Activated T-cell treated with anti-CD3 and anti-CD28 coated beads for 1 hour (primary cell): ENCODE results near the gene ZNF45.
"Not testable (repeated sequence)": the region's sequence is repeated elsewhere in the genome, so short reads cannot be mapped to it uniquely, and the experiment has no call there.

Experiments used
- DNase-seq: peaks from one replicate; pipeline ENCODE4 v3.0.0-alpha.2; 2020; ENCODE audit warnings: low read depth

Gene ZNF45

DNA sequence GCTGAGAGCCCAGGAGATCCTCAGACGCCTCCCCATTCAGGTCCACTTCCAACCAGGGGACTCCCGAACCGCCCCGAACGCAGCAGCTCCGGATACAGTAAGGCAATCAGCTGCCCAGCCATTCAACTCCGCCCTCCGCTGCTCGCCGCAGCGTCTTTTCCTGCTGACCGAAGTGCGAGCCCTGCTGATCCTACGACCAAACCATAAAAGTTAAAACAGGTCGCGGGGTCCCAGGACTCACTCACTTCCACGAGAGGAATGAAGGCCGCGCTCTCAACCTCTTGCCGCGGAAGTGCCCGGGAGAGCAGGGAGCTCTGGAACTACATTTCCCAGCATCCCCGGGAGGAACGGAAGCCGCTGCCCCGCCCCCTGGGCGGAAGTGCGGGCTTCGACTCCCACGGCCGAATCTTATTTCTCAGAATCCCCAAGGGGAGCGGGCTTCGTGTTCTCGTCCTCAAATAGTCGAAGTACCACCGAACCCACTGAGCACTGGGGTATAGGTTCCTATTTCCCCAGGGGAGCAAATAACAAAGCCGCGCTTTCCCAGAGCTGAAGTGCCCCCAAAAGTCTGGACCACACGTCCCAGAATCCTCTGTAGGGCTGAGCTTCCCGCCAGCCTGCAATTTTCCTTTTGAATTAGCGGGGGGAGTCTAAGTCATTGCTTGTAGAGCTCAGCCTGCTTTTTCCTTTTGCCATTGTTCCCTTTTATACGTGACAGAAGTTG is at the start of gene ZNF45:
ZNF45 (minus strand) TSS at position 298 of the 724 bp plus-strand sequence. CDS start 13,097 bp downstream, outside the sequence.
- DNase-seq: peak; percentile 79

- no peak for DNase-seq
Observed at GRCh38 chr19:43984687-43985000, 49.6 kb upstream of the ZNF45 start.

GRCh38 chr19:43983912-43984686 is 49.0 kb upstream of the ZNF45 start, which contains the start of gene ZNF155:
Gene ZNF155 (plus strand): TSS chr19:43984188. CDS start chr19:43988544, 4,356 bp downstream.
- peak; percentile 46 for DNase-seq

DNA sequence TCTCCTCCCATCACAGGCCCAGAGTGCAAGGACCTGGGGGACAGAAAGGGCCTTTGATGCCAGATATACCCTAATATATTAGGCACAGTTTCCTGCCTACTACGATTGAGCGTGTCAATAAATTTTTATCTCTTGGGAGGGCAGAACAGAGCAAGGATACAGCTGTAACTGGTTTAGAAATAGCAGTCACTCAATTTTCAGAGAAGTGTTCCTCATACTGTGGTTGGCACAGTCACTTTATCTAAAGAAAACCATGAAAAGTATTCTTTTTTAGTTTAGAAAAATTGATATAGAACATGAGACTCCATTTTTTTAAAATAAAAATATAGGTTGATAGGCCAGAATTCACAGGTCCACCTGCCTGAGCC is 48.4 kb upstream of the ZNF45 start:
- no peak for DNase-seq

DNA sequence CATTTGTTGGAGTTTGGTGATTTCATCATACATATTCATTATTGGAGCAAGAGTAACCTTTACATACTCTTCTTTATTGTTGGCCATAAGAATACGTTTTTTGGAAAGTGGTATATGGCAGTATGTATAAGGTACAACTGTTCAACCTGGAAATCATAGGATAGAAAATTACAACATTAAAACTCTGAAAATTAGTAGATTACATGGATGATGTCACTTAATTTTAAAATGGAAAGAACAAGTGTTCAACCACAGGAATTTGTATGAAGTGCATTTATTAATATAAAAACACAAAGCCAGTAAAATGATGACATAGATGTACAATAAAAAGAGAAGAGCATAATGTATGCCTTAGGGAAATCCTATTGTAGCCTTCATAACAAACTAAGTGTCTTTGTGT is 41.6 kb upstream of the ZNF45 start:
- DNase-seq: no peak

DNA sequence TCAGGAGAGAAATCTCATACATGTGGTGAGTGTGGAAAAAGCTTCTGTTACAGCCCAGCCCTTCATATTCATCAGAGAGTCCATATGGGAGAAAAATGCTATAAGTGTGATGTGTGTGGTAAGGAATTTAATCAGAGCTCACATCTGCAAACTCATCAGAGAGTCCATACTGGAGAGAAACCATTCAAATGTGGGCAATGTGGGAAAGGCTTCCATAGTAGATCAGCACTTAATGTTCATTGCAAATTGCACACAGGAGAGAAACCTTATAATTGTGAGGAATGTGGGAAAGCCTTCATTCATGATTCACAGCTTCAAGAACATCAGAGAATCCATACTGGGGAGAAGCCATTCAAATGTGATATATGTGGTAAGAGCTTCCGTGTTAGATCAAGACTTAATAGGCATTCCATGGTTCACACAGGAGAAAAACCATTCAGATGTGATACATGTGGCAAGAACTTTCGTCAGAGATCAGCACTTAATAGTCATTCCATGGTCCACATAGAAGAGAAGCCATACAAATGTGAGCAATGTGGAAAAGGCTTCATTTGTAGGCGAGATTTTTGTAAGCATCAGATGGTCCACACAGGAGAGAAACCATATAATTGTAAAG is 31.1 kb upstream of the ZNF45 start:
- no peak for DNase-seq

DNA sequence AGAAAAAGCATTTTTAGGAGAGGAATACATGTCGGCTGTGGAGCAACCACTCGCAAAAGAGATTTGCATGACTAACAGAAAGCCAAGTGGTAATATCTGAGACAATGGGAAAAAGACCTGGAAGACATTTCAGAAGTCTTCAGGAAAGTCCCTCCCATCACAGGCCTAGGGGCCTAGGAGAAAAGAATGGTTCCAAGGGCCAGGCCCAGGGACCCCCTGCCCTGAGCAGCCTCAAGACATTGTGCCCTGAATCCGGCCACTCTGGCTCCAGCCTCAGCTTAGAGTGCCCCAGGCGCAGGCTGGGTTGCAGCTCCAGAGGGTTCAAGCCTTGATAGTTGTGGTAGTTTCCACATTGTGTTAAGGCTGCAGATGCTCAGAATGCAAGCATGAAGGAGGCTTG is 25.3 kb upstream of the ZNF45 start:
- DNase-seq: no peak

DNA sequence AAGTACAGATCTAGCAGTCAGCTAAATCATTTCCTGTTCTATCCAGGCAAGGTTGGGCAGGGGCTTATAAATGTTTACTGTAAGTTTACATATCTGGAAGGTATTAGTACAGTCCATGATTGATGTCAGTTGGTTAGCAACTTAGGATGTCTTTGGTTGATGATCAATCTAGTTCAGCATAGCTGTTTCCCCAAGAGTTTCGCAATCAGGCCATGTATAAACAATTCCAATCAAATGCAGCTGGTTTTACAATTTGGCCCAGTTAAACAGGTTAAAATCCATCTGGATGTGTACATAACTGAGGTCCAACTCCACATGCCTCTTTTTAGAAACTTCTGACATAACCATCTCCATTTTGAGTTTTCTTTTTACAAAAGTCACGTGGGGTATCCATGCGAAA is 22.8 kb upstream of the ZNF45 start:
- DNase-seq: no peak

GRCh38 chr19:43956827-43957226 is 21.7 kb upstream of the ZNF45 start:
- no peak for DNase-seq

DNA sequence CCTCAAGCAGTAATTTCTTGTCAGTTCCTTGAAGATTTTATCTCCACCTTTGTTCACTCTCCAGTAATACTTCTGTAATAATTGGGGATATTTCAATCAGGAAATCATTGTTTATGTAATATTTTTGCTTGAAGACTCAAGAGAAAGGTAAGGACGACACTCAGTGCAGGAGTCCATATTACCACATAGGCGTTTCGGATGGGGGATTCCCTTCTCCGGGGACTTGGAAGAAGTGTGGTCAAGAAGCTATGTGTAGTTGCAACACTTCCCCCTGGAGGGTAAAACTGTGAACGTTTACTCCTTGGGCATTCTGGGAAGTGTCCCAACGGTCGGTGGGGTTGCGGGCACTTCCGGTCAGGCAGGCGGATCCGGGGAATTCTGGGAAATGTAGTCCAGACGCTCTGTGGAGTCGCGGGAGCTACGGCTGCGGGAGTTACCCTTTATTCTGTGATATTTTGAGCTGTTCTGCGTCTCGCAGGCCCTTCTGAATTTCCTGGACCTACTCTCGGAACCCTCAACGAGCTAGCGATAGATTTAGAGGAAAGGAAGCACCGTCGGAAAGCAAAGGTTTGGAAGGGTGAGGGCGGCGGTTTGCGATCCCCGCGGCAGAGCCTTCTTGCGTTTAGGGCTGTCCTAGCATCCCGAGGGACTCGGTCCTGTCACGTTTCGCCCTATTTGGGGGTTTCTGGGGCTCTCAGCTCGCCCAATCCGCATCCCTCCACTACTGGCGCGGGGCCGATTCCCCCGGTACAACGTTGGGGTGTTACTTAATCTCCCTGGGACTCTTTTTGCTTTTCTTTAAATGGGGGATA is 16.0 kb upstream of the ZNF45 start, which contains the start of gene ZNF221:
ZNF221 (plus strand) TSS at position 395 of the 812 bp plus-strand sequence. CDS start 11,499 bp downstream, outside the sequence.
- DNase-seq: peak; percentile 17

- not testable (repeated sequence) for DNase-seq
Observed at GRCh38 chr19:43949803-43950202, 14.7 kb upstream of the ZNF45 start.

GRCh38 chr19:43947412-43947811 is 12.3 kb upstream of the ZNF45 start:
- not testable (repeated sequence) for DNase-seq

DNA sequence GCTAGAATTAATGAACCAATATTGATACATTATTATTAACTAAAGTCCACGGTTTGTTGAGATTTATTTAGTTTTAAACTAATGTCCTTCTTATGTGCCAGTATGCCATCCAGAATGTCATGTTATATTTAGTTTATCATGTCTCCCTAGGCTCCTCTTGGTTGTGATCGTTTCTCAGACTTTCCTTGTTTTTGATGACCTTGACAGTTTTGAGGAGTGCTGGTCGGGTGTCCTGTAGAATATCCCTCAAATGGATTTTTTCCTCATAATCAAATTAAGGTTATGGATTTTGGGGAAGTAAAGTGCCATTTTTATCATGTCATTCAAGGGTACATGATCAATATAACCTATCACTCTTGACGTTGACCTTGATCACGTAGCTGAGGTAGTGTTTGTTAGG is 6.1 kb upstream of the ZNF45 start:
- no peak for DNase-seq

- no peak for DNase-seq
Observed at GRCh38 chr19:43940719-43941118, 5.6 kb upstream of the ZNF45 start.

- no peak for DNase-seq
Observed at GRCh38 chr19:43939557-43940260, 4.6 kb upstream of the ZNF45 start.

- DNase-seq: no peak
Observed at GRCh38 chr19:43936188-43936587, 1.1 kb upstream of the ZNF45 start.

GRCh38 chr19:43934055-43934984 is 762 bp downstream of the ZNF45 start:
- no peak for DNase-seq

- no peak for DNase-seq
Observed at GRCh38 chr19:43928820-43929219, 6.3 kb downstream of the ZNF45 start.

GRCh38 chr19:43923875-43924274 is 11.2 kb downstream of the ZNF45 start:
- no peak for DNase-seq

DNA sequence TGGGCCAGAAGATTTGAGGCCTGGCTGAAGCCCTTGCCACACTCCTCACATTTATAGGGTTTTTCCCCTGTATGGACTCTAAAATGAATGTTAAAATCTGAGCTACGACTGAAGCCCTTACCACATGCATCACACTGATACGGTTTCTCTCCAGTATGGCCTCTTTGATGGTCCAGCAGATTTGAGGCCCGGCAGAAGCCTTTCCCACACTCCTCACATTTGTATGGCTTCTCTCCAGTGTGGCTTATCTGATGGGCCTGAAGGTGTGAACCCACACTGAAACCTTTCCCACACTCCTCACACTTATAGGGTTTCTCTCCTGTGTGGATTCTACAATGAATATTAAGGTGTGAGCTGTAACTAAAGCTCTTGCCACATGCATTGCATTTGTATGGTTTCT is 21.0 kb downstream of the ZNF45 start:
- DNase-seq: no peak
